Bronchial epithelial cell (primary cell): ENCODE results near the gene THSD4. TPM values are rescaled to one million over a fixed set of nuclear protein-coding genes. Genes with fewer than 3 reads are reported as not detected.

Source experiments
- DNase-seq: peaks from one replicate; pipeline ENCODE4 v3.0.0-alpha.2; 2010; ENCODE audit warnings: low read depth
- FAIRE-seq: peaks from 2 replicates; lab custom pipeline; 2011; peaks lifted over from hg19 to GRCh38; lab: Jason Lieb, UNC
- H3K27me3 ChIP-seq: 2 replicates; pipeline ENCODE4 v1.5.1; 2011; ENCODE audit warnings: low read length; ENCODE audit not compliant: control insufficient read depth, insufficient read depth
- H3K36me3 ChIP-seq: 2 replicates; pipeline ENCODE4 v1.5.1; 2011; ENCODE audit warnings: low read length; ENCODE audit not compliant: control insufficient read depth, insufficient read depth
- H3K4me3 ChIP-seq: 2 replicates; pipeline ENCODE4 v1.5.1; 2011; ENCODE audit warnings: mild to moderate bottlenecking, low read depth, low read length, control low read depth
- total RNA-seq: library from RNA; depleted of rRNA; stranded (reverse); fragments of >200 nt; gene quantifications from 2 replicates; pipeline ENCODE4 v1.2.1, GENCODE V29; 2014
- TF ChIP-seq, protein P1 (sequence below): IDR thresholded peaks from 2 replicates; pipeline ENCODE4 v1.5.1; 2011; ENCODE audit warnings: mild to moderate bottlenecking, moderate library complexity, low read length, control low read depth, inconsistent platforms; ENCODE audit not compliant: insufficient read depth, severe bottlenecking

The THSD4 gene
- total RNA-seq, 1 donor from 2014 or later: 14.5 TPM

GRCh38 chr15:71564217-71564616 is 448.9 kb downstream of the THSD4 start:
- Histone ChIP-seq H3K36me3 (no peaks in the 10 kb centered on the region), H3K4me3 (no peak overlapping the region), H3K27me3 (no peaks in the 10 kb centered on the region)
- DNase-seq (peak; percentile 29), FAIRE-seq (no peak)
- TF ChIP-seq, protein P1, sequence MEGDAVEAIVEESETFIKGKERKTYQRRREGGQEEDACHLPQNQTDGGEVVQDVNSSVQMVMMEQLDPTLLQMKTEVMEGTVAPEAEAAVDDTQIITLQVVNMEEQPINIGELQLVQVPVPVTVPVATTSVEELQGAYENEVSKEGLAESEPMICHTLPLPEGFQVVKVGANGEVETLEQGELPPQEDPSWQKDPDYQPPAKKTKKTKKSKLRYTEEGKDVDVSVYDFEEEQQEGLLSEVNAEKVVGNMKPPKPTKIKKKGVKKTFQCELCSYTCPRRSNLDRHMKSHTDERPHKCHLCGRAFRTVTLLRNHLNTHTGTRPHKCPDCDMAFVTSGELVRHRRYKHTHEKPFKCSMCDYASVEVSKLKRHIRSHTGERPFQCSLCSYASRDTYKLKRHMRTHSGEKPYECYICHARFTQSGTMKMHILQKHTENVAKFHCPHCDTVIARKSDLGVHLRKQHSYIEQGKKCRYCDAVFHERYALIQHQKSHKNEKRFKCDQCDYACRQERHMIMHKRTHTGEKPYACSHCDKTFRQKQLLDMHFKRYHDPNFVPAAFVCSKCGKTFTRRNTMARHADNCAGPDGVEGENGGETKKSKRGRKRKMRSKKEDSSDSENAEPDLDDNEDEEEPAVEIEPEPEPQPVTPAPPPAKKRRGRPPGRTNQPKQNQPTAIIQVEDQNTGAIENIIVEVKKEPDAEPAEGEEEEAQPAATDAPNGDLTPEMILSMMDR: no peak

DNA sequence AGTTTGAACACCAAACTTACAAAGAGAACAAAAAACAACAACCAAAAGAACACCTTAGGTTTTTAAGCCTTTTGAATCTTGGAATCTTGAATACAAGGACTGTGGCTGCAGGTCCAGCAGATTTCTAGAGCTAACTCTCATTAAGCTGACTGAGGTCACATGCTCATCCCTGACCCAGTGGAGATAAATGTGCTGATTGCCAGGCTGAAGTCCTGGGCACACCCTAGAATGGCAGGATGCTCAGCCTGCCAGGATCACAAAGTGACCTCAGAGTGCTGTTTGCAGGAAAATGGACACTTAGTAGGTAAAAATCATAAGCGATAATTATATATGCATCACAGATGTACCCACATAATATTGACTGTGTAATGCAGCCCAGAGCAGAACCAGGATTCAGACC is 449.7 kb downstream of the THSD4 start:
- Histone ChIP-seq H3K36me3 (no peaks in the 10 kb centered on the region), H3K4me3 (no peak overlapping the region), H3K27me3 (no peaks in the 10 kb centered on the region)
- FAIRE-seq: no peak
- TF ChIP-seq, protein P1: no peak
- DNase-seq: no peak

- no peaks in the 10 kb centered on the region for H3K27me3 ChIP-seq
- DNase-seq: no peak
- TF ChIP-seq, protein P1: no peak
- no peak overlapping the region for H3K4me3 ChIP-seq
- no peak for FAIRE-seq
- no peaks in the 10 kb centered on the region for H3K36me3 ChIP-seq
These were observed 450.4 kb downstream of the THSD4 start for GRCh38 chr15:71565631-71566160.

DNA sequence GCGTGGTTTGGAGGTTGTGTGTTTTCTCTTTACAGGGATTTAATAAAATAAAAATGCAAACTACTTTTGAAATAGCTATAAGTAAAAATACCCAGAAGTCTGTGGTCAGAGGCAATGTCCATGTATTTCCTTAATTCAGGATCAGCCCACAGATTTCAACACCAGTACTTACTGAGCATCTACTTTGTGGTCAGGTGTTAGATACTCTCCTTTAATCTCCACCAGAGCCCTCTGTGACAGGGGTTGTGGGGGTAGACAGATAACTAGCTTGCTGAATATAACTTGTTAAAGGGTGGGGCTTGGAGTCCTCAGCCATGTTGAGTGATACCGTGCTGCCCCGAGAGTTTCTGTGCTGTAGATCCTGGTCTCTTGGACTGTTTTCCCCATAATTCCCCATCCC is 451.0 kb downstream of the THSD4 start:
- Histone ChIP-seq H3K4me3 (no peak overlapping the region), H3K27me3 (no peaks in the 10 kb centered on the region), H3K36me3 (no peaks in the 10 kb centered on the region)
- no peak for DNase-seq
- TF ChIP-seq, protein P1: no peak
- no peak for FAIRE-seq

GRCh38 chr15:71567173-71567572 is 451.9 kb downstream of the THSD4 start:
- Histone ChIP-seq H3K36me3 (no peaks in the 10 kb centered on the region), H3K4me3 (no peak overlapping the region), H3K27me3 (no peaks in the 10 kb centered on the region)
- no peak for DNase-seq
- FAIRE-seq: no peak
- TF ChIP-seq, protein P1: no peak

DNA sequence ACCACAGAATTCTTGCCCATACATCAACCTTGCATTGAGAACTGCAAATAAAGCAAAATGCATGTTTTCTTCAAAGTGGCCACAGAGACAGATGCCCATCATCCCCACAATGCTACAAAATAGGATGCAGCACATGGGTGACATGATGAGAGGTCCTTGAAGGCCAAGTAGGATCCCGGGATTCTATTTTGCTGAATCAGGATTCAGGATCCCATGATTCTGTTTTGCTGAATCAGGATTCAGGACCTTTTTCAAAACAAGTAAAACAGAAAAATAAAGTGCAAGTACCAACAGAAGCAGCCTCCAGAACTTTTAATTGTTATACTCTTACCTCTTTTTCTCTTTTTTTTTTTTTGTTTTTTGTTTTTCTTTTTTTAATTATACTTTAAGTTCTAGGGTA is 453.0 kb downstream of the THSD4 start:
- FAIRE-seq (no peak), DNase-seq (no peak)
- TF ChIP-seq, protein P1: no peak
- Histone ChIP-seq H3K27me3 (no peaks in the 10 kb centered on the region), H3K4me3 (no peak overlapping the region), H3K36me3 (no peaks in the 10 kb centered on the region)
